ENCODE measurements around the gene DDX39A. TPM values are rescaled to one million over a fixed set of nuclear protein-coding genes. Genes with fewer than 3 reads are reported as not detected.

DDX39A gene
- total and polyA plus RNA-seq, 3 experiments from 2014 or later = 110 to 302 (median 298) TPM

DNA sequence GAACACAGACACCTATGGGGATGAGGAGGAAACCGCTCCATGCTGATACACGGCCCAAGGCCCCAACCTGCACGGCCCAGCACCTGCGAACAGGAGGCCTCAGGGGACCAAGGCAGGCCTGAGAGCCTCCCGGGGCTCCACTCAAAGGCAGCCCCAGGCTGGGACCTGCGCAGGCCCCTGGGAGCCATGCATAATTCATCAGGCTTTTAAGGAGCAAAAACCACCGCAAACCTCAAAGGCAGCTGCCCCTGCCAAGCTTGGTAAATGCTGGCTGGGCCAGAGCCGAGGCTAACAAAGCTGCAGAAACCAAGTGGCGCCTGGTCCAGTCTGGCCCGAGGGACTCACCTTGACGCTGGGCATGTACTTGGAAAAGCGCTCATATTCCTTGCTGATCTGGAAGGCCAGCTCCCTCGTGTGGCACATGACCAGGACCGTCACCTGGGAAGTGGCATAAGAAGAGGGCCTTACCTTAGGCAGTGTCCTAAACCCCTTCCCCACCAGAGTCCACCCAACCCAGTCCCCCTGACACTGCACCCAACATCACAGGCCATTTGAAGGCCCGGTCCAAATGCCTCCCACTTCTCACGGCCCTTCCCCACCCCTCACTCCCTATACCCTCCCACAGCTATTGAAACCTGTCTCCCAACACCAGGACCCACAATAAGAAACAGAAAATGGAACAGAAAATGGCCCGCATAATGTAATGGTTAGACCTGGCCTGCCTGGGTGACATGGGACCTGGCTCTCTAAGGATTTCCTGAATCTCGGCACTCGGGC is 7.8 kb downstream of the DDX39A start:
- peak overlapping the region; percentile 1 for H3K27ac ChIP-seq (ENCODE audit: low read depth, low read length)
- H3K9me3 Mint-ChIP-seq = peaks cover 0 to 4% (median 0%) of the 10 kb centered on the region in 5 donors
- peak overlapping the region in 5 of 7 donors; percentile 10 to 76 (median 50) for H3K4me3 Mint-ChIP-seq
- peaks cover 0 to 19% of the 10 kb centered on the region in 2 donors for H3K27me3 Mint-ChIP-seq
- DNase-seq = no peak
- peaks cover 54 to 83% (median 56%) of the 10 kb centered on the region in 3 donors for H3K4me1 Mint-ChIP-seq
- no peaks in the 10 kb centered on the region for H3K9me3 ChIP-seq (ENCODE audit: low read length)
- peaks cover 78% of the 10 kb centered on the region for H3K36me3 ChIP-seq (ENCODE audit: insufficient read depth, low read length)
- H3K27ac Mint-ChIP-seq = peak overlapping the region; percentile 54 to 97 (median 84)
- POLR2A ChIA-PET = interaction anchor here (0.6 to 2.4 kb wide), 4 partner anchors 9 to 50 kb away, joined by 3 to 11 read pairs (median 8); partner anchors contain the start of gene ADGRE5
- peaks cover 4 to 86% (median 10%) of the 10 kb centered on the region in 3 donors for H3K36me3 Mint-ChIP-seq
- H3K27me3 ChIP-seq (ENCODE audit: insufficient read depth, low read length, poor library complexity, severe bottlenecking) = no peaks in the 10 kb centered on the region
- H3K4me3 ChIP-seq (ENCODE audit: low read length) = no peak overlapping the region
- CTCF ChIA-PET = interaction anchor here (1.0 to 14.4 kb wide), 4 partner anchors 14 to 275 kb away, joined by 3 to 186 read pairs (median 6); partner anchors contain the start of gene ASF1B
- H3K4me1 ChIP-seq (ENCODE audit: insufficient read depth, low read length) = peaks cover 75% of the 10 kb centered on the region

DNA sequence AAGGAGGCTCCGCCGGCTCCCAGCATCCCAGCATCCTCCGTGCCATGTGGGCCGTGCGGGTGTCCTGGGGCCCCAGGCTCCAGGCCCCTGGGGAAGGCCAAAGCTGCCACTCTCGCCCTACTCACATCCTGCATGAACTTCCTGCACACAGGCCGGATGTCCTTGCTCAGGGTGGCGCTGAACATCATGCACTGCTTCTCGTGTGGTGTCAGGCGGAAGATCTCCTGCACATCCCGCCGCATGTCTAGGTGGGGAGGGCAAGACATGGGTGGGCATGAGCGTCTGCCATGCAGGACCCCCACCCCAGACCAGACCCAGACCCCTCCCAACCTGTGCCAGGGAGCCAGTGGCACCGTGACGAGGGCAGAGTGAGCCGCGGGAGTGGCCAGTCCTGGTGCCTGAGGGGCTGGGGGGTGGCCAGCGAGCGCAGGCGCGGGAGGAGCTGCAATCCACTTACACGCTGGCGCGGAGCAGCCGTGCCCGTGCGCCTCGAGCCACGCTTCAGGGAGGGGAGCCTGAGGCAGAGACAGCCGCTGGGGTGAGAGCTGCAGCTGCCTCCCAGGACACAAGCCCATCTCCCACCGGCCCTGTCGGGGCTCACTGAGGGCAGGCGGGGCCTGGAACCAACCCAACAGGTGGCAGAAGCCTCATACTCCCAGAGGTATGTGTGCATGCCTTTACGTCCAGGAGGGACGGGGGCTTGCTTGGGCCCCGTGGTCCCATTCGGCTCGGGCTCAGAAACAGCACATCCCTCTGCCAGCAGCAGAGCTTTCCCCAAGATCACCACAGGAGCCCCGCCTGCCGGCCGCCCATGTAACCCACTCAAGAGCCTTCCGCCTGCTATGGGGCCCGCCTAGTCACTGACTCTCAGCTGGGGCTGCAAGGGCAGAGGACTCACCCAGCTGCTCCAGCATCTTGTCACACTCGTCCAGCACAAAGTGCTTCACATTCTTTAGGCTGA is 8.8 kb downstream of the DDX39A start:
- Histone ChIP-seq H3K27me3 (ENCODE audit: insufficient read depth, low read length, poor library complexity, severe bottlenecking) (no peaks in the 10 kb centered on the region), H3K27ac (ENCODE audit: low read depth, low read length) (peak overlapping the region; percentile 64), H3K9me3 (ENCODE audit: low read length) (no peaks in the 10 kb centered on the region), H3K4me1 (ENCODE audit: insufficient read depth, low read length) (peaks cover 73% of the 10 kb centered on the region), H3K36me3 (ENCODE audit: insufficient read depth, low read length) (peaks cover 80% of the 10 kb centered on the region), H3K4me3 (ENCODE audit: low read length) (no peak overlapping the region)
- DNase-seq = peak in 4 of 5 donors; percentile 58 to 81 (median 66)
- H3K27ac Mint-ChIP-seq = peak overlapping the region; percentile 88 to 97 (median 92)
- H3K4me3 Mint-ChIP-seq = peak overlapping the region; percentile 65 to 84 (median 71)
- peaks cover 0 to 4% (median 0%) of the 10 kb centered on the region in 5 donors for H3K9me3 Mint-ChIP-seq
- H3K4me1 Mint-ChIP-seq = peaks cover 44 to 79% (median 51%) of the 10 kb centered on the region in 3 donors
- CTCF ChIA-PET = interaction anchor here (0.6 to 14.4 kb wide), 11 partner anchors 15 to 274 kb away, joined by 3 to 186 read pairs (median 5); partner anchors contain the start of gene ASF1B
- peaks cover 4 to 86% (median 8%) of the 10 kb centered on the region in 3 donors for H3K36me3 Mint-ChIP-seq
- POLR2A ChIA-PET = interaction anchor here (0.5 to 2.4 kb wide), 12 partner anchors 10 to 55 kb away, joined by 3 to 11 read pairs (median 4); partner anchors contain the start of genes ADGRE5 and PKN1
- H3K27me3 Mint-ChIP-seq = peaks cover 0 to 19% of the 10 kb centered on the region in 2 donors

DNA sequence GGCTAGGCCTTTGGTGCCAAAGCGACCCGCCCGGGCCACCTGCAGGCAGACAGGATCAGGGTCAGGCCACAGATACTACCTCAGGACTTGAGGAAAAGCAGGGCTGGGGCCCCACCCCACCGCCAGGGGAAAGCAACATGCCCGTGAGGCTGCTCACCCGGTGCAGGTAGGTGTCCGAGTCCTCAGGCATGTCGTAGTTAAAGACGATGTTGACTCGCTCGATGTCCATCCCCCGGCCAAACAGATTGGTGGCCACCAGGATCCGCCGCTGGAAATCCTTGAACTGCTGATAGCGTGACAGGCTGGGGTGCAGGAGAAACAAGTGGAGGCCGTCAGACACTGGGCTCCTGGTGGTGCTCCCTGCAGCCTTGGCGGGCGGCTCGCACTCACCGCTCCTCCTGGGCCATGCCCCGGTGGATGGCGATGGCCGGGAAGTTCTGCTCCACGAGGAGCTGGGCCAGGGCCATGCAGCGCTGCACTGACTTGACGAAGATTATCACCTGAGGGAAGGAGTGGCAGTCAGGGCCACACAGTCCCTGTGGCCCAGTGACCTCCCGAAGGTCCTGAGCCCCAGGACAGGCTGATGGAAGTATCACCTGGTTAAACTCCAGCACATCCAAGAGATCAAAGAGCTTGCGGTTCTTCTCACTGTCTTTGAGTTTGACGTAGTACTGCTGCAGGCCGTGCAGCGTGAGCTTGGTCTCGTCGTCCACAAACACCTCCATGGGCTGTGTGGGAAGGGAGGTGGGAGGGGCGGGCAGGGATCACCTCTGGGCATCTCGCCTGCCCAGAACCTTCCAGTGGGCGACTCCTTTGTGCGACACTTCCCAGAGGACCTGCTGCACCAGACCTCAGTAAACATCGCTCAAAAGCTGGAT is 9.8 kb downstream of the DDX39A start:
- H3K4me1 Mint-ChIP-seq = peaks cover 37 to 78% (median 46%) of the 10 kb centered on the region in 3 donors
- POLR2A ChIA-PET = interaction anchor here (0.5 to 2.4 kb wide), 8 partner anchors 8 to 54 kb away, joined by 3 to 10 read pairs (median 4); partner anchors contain the start of gene PKN1
- peak overlapping the region; percentile 19 to 84 (median 65) for H3K4me3 Mint-ChIP-seq

DNA sequence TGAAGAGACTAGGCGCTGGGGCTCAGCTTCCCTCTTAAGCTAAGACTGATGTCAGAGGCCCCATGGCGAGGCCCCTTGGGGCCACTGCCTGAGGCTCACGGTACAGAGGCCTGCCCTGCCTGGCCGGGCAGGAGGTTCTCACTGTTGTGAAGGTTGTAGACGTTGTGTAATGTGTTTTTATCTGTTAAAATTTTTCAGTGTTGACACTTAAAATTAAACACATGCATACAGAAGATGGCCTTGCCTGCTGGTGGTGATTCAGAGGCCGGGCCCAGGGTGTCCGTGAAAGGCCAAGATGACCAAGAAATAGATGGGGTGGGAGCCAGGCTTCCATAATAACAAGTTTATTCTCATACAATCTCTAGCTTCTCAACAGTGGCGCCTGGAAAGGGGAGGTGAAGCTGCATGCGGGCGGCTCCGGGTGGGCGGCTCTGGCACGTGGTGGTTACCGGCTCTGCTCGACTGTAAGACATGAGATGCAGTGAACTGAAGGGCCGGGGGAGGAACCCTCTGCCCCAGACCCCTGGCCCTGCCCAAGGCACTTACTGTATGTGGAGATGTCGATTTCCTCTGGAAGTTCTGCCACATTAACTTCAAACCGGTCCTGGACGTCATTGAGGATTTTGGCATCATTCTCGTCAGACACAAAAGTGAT is 10.5 kb downstream of the DDX39A start:
- H3K27me3 ChIP-seq (ENCODE audit: insufficient read depth, low read length, poor library complexity, severe bottlenecking) = no peaks in the 10 kb centered on the region
- H3K4me1 Mint-ChIP-seq = peaks cover 32 to 76% (median 43%) of the 10 kb centered on the region in 3 donors
- peaks cover 12 to 88% (median 12%) of the 10 kb centered on the region in 3 donors for H3K36me3 Mint-ChIP-seq
- H3K36me3 ChIP-seq (ENCODE audit: insufficient read depth, low read length) = peaks cover 91% of the 10 kb centered on the region
- no peaks in the 10 kb centered on the region for H3K9me3 ChIP-seq (ENCODE audit: low read length)
- peaks cover 61% of the 10 kb centered on the region for H3K4me1 ChIP-seq (ENCODE audit: insufficient read depth, low read length)
- peak overlapping the region; percentile 63 to 97 (median 80) for H3K27ac Mint-ChIP-seq
- H3K27ac ChIP-seq (ENCODE audit: low read depth, low read length) = no peak overlapping the region
- H3K9me3 Mint-ChIP-seq = peaks cover 0 to 4% (median 0%) of the 10 kb centered on the region in 5 donors
- H3K4me3 ChIP-seq (ENCODE audit: low read length) = no peak overlapping the region
- peak overlapping the region in 3 of 7 donors; percentile 37 to 84 (median 42) for H3K4me3 Mint-ChIP-seq
- ChIA-PET CTCF (interaction anchor here (2.1 to 14.4 kb wide), 4 partner anchors 17 to 71 kb away, joined by 6 to 186 read pairs (median 46); partner anchors contain the start of gene ADGRE5), POLR2A (interaction anchor here (0.7 to 1.8 kb wide), 3 partner anchors 17 to 45 kb away, joined by 3 to 4 read pairs (median 3); no protein-coding TSS in a partner anchor)
- H3K27me3 Mint-ChIP-seq = peaks cover 0 to 18% of the 10 kb centered on the region in 2 donors
- DNase-seq = peak in 1 of 5 donors; percentile 15

More for the DNA sequence above, 9.8 kb downstream of the DDX39A start:
- Histone ChIP-seq H3K9me3 (ENCODE audit: low read length) (no peaks in the 10 kb centered on the region), H3K27ac (ENCODE audit: low read depth, low read length) (peak overlapping the region; percentile 64), H3K4me1 (ENCODE audit: insufficient read depth, low read length) (peaks cover 65% of the 10 kb centered on the region), H3K36me3 (ENCODE audit: insufficient read depth, low read length) (peaks cover 90% of the 10 kb centered on the region), H3K27me3 (ENCODE audit: insufficient read depth, low read length, poor library complexity, severe bottlenecking) (no peaks in the 10 kb centered on the region), H3K4me3 (ENCODE audit: low read length) (no peak overlapping the region)
- DNase-seq = peak in 3 of 5 donors; percentile 53 to 66 (median 63)
- CTCF ChIA-PET = interaction anchor here (0.6 to 14.4 kb wide), 10 partner anchors 17 to 273 kb away, joined by 3 to 186 read pairs (median 5); partner anchors contain the start of gene ASF1B
- H3K36me3 Mint-ChIP-seq = peaks cover 8 to 87% (median 10%) of the 10 kb centered on the region in 3 donors
- peaks cover 0 to 18% of the 10 kb centered on the region in 2 donors for H3K27me3 Mint-ChIP-seq
- peaks cover 0 to 4% (median 0%) of the 10 kb centered on the region in 5 donors for H3K9me3 Mint-ChIP-seq
- H3K27ac Mint-ChIP-seq = peak overlapping the region; percentile 88 to 97 (median 92)

DNA sequence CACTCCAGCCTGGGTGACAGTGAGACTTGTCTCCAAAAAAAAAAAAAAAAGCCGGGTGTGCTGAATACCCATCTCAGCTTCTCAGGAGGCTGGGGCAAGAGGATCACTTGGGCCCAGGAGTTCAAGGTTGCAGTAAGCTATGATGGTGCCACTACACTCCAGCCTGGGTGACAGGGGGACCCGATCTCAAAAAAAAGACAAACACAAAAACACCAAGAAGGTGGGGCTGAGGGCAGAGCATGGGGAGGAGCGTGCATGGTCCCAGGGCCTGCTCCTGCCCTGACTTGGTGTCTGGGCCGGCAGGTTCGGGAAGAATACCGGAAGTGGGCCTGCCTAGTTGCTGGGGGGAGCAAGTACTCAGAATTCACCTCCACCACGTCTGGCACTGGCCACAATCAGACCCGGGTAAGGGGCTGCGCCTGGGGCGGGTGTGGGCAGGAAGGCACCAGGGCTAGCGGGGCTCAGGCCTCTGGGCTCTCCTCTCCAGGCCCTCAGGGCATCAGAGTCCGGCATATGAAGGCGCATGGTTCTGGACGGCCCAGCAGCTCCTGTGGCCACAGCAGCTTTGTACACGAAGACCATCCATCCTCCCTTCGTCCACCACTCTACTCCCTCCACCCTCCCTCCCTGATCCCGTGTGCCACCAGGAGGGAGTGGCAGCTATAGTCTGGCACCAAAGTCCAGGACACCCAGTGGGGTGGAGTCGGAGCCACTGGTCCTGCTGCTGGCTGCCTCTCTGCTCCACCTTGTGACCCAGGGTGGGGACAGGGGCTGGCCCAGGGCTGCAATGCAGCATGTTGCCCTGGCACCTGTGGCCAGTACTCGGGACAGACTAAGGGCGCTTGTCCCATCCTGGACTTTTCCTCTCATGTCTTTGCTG is 11.3 kb downstream of the DDX39A start:
- H3K36me3 Mint-ChIP-seq = peaks cover 12 to 85% (median 12%) of the 10 kb centered on the region in 3 donors
- no peak overlapping the region for H3K27ac ChIP-seq (ENCODE audit: low read depth, low read length)

More for the DNA sequence above, 11.3 kb downstream of the DDX39A start:
- peak overlapping the region in 1 of 7 donors; percentile 84 for H3K4me3 Mint-ChIP-seq
- no peaks in the 10 kb centered on the region for H3K27me3 ChIP-seq (ENCODE audit: insufficient read depth, low read length, poor library complexity, severe bottlenecking)
- H3K9me3 Mint-ChIP-seq = peaks cover 0 to 4% (median 0%) of the 10 kb centered on the region in 5 donors
- peaks cover 53% of the 10 kb centered on the region for H3K4me1 ChIP-seq (ENCODE audit: insufficient read depth, low read length)
- H3K27me3 Mint-ChIP-seq = peaks cover 0 to 18% of the 10 kb centered on the region in 2 donors
- peaks cover 85% of the 10 kb centered on the region for H3K36me3 ChIP-seq (ENCODE audit: insufficient read depth, low read length)
- H3K27ac Mint-ChIP-seq = peak overlapping the region; percentile 63 to 97 (median 89)
- CTCF ChIA-PET = interaction anchor here (1.7 to 14.4 kb wide), 7 partner anchors 13 to 271 kb away, joined by 4 to 186 read pairs (median 14); partner anchors contain the start of genes ADGRE5 and ASF1B
- no peaks in the 10 kb centered on the region for H3K9me3 ChIP-seq (ENCODE audit: low read length)
- no peak overlapping the region for H3K4me3 ChIP-seq (ENCODE audit: low read length)
- H3K4me1 Mint-ChIP-seq = peaks cover 24 to 69% (median 35%) of the 10 kb centered on the region in 3 donors
- POLR2A ChIA-PET = interaction anchor here (0.6 to 3.4 kb wide), 6 partner anchors 9 to 643 kb away, joined by 3 to 15 read pairs (median 3); partner anchors contain the start of gene ADGRE5
- peak in 1 of 5 donors; percentile 11 for DNase-seq
